Stimulated activated CD4-positive, alpha-beta T cell treated with anti-CD3 and anti-CD28 coated beads, Interleukin-4, amount 100 ng/mL, for 1 hour (primary cell): ENCODE measurements around the gene ARMC7.
"Not testable (repeated sequence)": the region's sequence is repeated elsewhere in the genome, so short reads cannot be mapped to it uniquely, and the experiment has no call there.

ENCODE experiments used
- DNase-seq: peaks from one replicate; pipeline ENCODE4 v3.0.0-alpha.2; 2020

ARMC7 gene

DNA sequence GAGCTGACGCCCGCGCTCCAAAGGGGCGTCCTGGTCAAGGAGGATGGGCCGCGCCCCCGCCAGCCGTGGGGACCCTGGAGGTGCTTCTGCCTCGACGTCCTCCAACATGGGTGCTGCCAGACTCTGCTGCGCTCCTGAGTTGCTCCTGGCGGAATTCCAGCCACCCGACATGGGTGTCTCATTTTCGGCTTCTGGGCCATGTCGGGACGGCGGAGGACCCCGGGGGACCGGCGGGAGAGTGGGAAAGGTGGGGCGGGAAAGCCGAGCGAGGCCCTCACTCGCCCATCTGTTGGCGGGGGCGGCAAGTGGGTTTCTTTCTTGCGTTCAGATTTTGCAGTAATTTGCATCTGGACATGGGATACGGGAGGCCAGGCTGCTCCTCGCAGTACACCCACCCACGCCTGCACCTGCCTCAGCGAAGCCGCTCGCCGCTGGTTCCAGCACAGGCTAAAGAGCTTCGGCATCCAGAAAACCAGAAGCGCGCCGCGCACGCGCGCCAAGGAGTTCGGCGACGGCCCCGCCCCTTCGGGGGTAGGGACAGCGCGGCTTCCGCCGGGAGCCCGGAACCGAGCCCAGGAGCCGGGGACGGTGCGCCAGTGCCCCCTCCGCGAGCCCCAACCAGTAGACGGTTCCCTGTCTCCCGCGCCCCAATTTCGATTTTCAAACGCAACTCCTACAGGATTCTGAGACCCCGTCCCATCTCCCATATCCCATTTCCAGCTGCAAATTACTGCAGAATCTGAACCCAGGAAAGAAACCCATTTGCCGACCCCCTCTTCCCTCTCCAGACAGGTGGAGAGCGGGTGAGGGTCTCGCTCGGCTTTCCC is at the start of gene ARMC7:
Gene ARMC7, plus strand, starts transcription at position 563 of the 827 bp plus-strand sequence. CDS start 320 bp downstream, outside the sequence.
- peak; percentile 93 for DNase-seq

- no peak for DNase-seq
Measured at GRCh38 chr17:75060434-75061054, 49.2 kb upstream of the ARMC7 start.

GRCh38 chr17:75061055-75061438 is 48.7 kb upstream of the ARMC7 start:
- DNase-seq: no peak

DNA sequence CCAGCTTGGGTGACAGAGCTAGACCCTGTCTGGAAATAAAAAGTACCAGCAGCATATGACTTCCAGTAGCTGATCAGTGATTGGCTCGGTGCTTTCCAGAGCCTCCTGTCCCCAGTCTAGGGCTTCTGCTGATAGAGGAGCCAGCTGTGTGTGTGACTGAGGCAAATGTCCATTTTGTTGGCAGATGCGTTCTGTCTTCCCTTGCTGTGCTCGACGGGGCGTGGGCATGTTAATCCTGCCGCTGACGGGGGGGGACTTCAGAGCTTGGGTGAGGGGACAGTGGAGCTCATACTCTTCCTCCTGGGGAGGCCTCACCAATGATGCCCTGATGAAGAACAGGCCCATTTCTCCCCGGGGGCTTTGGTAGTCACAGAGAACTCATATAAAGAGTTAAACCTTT is 48.2 kb upstream of the ARMC7 start:
- DNase-seq: no peak

DNA sequence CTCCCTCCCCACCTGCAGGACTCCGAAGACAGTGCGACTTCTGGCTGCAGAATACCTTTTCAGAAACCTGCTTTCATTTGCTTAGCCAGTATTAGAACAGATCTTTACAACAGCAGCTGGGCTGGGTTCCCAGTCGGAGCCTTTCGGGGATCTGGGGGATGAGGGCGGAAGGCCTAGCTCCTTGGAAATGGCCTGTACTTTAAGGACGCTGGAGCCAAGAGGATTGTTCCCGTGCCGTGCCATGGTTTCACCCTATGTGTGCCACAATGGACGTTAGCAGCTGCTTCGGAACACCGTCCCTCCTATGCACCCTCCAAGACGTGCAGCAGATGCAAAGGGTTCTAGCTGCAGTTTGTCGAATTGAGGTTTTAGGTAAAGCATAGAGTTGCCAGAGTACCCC is 46.6 kb upstream of the ARMC7 start:
- no peak for DNase-seq

- no peak for DNase-seq
Measured at GRCh38 chr17:75063626-75064025, 46.1 kb upstream of the ARMC7 start.

GRCh38 chr17:75064040-75064439 is 45.7 kb upstream of the ARMC7 start:
- DNase-seq: no peak

DNA sequence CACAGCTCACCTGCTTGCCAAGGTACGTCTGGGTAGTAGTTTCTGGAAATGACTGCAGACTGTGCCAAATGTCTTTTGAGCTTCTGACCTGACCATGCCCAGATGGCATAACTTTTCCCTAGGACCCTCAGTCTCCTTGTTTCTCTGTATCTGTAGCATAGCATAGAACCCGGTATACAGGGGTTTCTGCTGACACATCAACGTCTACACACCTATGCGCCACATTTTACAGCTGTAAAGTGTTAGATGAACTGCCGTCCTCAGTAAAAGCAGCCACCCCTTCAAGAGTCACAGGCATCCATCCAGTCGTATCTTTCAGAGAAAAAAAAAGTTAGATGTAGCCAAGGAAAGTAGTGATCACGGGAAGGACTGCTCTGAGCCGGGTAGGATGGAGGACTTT is 45.3 kb upstream of the ARMC7 start:
- no peak for DNase-seq

DNA sequence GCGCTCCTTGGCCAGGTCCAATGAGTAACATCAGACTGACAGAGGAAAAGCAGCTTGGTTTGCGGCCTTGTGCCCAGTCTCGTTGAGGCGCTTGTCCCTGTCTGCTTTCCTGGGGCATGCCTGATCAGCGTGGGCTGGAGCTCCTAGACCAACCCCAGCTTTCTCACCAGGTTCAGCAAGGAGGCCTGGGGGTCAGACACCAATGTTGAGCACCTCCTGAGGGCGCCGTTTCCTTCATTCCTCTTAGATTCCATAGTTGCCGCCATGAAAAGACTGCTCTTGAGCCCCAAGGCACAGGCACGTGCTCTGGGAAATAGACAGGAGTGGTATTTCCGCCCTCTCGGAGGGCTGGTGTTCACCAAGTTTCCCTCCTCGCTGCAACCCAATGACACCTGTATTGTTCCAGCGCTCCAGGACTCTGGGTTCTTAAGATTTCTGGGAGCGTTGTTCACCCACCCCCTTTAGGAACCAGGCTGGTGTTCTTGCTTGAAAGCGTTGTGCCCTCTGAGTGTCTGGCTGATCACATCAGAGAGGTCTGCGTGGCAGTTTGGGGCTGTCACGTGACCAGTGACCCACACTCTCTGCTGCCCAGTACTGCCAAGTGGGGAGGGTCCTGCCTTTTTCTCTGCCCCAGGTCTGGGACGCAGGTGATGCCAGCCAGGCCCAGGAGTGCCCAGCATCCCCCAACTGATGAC is 44.8 kb upstream of the ARMC7 start:
- DNase-seq: no peak

GRCh38 chr17:75065562-75066151 is 44.1 kb upstream of the ARMC7 start:
- DNase-seq: no peak

DNA sequence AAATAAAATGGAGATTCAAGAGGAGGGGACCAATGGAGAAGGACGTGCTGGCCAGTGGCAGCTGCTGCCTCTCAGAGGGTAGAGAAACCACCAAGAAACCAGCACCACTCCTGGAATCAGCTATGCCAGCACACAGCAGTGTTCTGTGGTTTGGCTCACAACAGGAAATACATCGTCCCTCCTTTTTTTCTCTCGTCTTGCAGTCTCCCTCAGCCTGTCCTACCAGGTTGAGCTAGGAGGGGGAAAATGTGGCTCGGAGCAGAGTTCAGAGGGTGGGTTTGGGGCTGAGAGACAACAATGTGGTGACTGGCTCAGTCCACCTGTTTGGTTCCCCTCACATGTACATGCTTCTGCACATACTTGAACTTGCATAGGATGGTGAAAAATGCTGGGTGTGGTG is 41.9 kb upstream of the ARMC7 start:
- DNase-seq: no peak

GRCh38 chr17:75068750-75069149 is 41.0 kb upstream of the ARMC7 start:
- DNase-seq: no peak

DNA sequence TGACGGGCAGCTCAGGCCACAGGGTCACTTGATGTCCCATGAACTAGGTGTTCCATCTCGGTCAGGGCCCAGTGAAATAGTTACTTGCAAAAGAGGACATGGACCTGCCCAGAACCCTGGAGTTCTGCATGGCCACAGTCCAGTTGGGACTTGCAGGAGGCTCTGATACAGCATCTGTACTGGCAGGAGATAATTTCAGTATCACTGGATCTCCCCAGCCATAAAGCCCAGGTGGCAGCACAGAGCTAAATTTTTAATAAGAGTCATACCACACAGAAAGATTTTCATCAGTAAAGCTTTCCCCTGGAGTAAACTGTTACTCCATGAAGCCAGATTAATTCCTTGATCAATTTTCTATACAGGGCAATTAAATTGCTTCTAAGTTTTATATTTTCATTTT is 40.0 kb upstream of the ARMC7 start:
- DNase-seq: no peak

- not testable (repeated sequence) for DNase-seq
Measured at GRCh38 chr17:75071478-75072271, 38.1 kb upstream of the ARMC7 start.

- not testable (repeated sequence) for DNase-seq
Measured at GRCh38 chr17:75072909-75073308, 36.9 kb upstream of the ARMC7 start.

DNA sequence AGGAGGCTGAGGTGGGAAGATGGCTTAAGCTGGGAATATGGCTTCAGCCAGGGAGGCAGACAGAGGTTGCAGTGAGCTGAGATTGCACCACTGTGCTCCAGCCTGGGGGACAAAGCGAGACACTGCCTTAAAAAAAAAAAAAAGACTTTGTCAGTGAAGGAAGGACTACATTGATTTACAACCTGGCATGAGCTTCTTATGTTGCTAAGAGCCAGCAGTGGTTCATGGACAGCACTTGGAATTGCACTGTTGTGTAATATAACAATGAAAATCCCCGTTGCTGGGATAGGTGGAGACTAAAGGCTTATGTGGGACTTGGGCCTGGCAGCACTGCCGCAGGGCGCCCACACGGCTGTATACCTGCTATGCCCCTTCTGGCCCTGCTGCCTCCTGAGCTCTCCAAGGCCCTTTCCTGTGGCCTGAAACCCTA is 36.1 kb upstream of the ARMC7 start:
- DNase-seq: no peak

DNA sequence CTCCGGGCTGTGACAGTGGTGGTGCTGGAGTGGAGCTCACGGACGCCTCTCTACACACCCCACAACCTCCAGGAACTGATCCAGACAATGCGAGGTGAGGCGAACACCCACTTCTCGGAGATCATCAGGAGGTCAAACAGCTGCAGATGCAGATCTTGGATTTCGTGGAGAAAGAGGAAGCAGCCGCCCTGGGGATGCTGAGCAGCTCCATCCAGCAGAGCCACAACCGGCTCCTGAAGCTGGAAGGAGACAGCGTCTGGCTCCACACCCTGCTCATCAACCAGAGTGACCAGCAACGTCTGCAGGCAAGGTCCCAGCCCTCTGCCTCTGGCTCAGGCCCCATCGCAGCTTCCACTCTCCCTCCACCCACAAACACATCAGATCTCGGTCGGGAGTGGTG is 35.2 kb upstream of the ARMC7 start:
- DNase-seq: no peak

- DNase-seq: no peak
Measured at GRCh38 chr17:75075597-75076336, 34.0 kb upstream of the ARMC7 start.

DNA sequence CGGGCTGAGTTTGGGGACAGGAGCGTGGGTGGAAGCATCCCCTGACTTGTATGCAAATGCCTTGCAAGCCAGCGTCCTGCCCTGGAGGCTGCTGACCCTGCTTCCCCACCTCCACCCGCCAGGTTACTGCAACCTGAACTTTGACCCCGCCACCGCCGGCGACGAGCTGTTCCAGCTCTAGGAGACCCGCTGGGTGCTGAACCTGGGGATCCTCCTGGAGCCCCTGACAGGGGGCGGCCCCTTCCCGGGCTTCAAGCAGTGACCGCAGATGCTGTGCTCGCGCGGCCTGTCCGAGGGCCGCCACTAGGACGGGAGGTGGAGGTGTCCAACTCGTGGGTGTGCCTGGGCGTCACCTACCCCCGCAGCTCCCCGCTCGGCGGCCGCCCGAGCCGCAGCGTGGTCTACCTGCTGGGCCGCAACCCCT is 32.7 kb upstream of the ARMC7 start:
- no peak for DNase-seq

DNA sequence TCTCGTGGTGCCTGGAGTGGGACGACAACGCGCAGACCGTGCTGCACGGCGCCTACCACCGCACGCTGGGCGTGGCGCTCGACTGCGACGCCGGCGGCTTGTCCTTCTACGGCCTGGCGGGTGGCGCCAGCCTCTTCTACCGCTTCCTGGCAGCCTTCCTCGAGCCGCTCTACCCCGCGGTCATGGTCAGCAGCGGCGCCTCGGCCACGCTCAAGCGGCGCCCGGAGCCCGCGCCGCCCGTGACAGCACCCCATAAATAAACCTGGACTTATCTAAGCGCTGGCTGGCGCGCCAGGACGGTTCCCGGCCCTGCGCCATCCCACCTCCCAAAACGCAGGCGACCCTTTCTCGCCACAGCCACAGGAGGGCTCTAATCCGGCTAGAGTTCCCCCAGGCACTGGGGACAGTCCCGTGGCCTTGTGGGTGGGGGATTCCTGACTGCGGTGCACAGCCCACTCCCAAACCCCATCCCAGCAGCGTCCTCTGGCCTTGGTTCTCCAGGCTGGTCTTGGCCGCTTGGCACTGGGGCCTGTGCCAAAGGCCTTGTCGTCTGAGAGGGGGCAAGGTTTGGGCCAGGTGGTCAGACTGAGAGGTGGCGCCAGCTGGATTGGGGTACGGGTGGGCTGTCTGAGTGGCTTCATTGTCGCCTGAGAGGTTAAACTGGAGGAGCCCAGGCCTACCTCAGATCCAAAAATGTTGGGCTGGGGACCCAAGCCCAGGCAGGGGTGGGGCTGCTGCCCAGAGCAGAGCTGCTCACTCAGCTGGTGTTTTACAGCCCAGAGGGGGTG is 32.1 kb upstream of the ARMC7 start:
- DNase-seq: peak; percentile 56
